Measurements from ENCODE around the gene RGP1.
A peak's percentile ranks its signal among the peaks of the same experiment; 100 is the strongest.

Gene RGP1

DNA sequence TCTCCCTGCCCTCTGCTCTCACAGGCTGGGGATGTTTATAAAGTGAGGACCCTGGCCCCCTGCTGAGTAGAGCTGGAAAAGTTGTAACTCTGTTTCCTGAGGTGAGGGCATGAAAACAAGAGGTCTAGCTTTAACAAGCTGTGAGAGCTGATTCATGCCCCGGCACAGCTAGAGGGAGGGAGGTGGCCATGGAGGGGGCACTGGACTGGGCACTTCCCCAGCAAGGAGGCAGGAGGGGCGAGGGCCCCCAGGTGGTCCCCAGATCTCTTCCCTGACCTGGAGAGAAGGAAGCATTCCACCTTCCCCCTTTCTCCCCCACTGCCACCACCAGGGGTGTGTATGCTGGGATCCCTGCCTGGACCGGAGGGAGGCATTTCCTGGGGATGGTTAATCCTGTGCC, 5.2 kb downstream of the RGP1 start, which contains the start of gene MSMP:
TSS of gene MSMP (minus strand) at position 13 of the 400 bp plus-strand sequence. CDS start 147 bp downstream, outside the sequence.
- CTCF ChIA-PET: no interaction called here
- POLR2A ChIA-PET: interaction anchor here (1.7 kb wide), 1 partner anchor 19 kb away, joined by 4 read pairs; no protein-coding TSS in a partner anchor

DNA sequence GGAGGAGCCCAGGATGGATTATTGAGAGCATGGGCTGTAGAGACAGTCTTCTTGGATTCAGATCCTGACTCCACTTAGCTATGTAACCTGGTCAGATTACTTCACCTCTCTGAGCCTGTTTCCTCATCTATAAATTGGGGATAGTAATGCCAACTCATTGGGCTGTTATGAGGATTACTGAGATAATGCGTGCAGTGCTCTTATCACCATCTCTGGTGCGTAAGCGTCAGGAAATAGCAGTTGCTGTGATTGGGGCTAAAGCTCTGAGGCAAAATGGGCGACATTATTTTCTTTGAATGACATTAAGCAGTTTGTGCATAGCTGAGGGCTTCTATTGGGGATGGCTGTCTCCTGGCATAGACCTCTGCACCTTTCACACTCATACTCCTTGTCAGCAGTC, 6.0 kb downstream of the RGP1 start:
- Histone ChIP-seq H3K4me3 (ENCODE audit: low read depth, low read length) (no peak overlapping the region), H3K9me3 (ENCODE audit: control insufficient read depth, insufficient read depth, low read depth, low read length) (no peaks in the 10 kb centered on the region), H3K27ac (ENCODE audit: extremely low read depth, low read depth, low read length) (no peak overlapping the region), H3K4me1 (ENCODE audit: control insufficient read depth, insufficient read depth, low read length) (peaks cover 3% of the 10 kb centered on the region), H3K36me3 (ENCODE audit: control insufficient read depth in 2 of 2, insufficient read depth in 1 of 2, low read length in 2 of 2) (peaks cover 5 to 58% of the 10 kb centered on the region in 2 experiments; a peak in 1 of 3 replicates)
- ChIA-PET CTCF (interaction anchor here (0.6 to 1.6 kb wide), 4 partner anchors 20 to 141 kb away, joined by 3 to 6 read pairs (median 4); no protein-coding TSS in a partner anchor), POLR2A (interaction anchor here (1.7 kb wide), 1 partner anchor 20 kb away, joined by 4 read pairs; no protein-coding TSS in a partner anchor)
- no peak for TF ChIP-seq ZNF221 (tag by site-specific recombination; IDR thresholded peaks at IDR 0.05; ENCODE audit: borderline replicate concordance)
- no peak for TF ChIP-seq OVOL3 (tag by site-specific recombination; IDR thresholded peaks at IDR 0.05)
- TF ChIP-seq, protein P1, sequence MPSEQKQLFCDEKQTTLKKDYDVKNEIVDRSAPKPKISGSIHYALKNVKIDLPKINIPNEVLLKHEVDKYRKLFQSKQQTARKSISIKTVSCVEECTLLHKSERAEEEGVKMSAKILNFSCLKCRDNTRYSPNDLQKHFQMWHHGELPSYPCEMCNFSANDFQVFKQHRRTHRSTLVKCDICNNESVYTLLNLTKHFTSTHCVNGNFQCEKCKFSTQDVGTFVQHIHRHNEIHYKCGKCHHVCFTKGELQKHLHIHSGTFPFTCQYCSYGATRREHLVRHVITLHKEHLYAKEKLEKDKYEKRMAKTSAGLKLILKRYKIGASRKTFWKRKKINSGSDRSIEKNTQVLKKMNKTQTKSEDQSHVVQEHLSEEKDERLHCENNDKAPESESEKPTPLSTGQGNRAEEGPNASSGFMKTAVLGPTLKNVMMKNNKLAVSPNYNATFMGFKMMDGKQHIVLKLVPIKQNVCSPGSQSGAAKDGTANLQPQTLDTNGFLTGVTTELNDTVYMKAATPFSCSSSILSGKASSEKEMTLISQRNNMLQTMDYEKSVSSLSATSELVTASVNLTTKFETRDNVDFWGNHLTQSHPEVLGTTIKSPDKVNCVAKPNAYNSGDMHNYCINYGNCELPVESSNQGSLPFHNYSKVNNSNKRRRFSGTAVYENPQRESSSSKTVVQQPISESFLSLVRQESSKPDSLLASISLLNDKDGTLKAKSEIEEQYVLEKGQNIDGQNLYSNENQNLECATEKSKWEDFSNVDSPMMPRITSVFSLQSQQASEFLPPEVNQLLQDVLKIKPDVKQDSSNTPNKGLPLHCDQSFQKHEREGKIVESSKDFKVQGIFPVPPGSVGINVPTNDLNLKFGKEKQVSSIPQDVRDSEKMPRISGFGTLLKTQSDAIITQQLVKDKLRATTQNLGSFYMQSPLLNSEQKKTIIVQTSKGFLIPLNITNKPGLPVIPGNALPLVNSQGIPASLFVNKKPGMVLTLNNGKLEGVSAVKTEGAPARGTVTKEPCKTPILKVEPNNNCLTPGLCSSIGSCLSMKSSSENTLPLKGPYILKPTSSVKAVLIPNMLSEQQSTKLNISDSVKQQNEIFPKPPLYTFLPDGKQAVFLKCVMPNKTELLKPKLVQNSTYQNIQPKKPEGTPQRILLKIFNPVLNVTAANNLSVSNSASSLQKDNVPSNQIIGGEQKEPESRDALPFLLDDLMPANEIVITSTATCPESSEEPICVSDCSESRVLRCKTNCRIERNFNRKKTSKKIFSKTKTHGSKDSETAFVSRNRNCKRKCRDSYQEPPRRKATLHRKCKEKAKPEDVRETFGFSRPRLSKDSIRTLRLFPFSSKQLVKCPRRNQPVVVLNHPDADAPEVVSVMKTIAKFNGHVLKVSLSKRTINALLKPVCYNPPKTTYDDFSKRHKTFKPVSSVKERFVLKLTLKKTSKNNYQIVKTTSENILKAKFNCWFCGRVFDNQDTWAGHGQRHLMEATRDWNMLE (tag by site-specific recombination; conservative IDR thresholded peaks at IDR 0.05; ENCODE audit: low read depth): no peak
- TF ChIP-seq ZNF404 (tag by site-specific recombination; IDR thresholded peaks at IDR 0.05): no peak
- no peak for TF ChIP-seq ZNF266 (tag by site-specific recombination; IDR thresholded peaks at IDR 0.05; ENCODE audit: low read depth)
- TF ChIP-seq, protein P2, sequence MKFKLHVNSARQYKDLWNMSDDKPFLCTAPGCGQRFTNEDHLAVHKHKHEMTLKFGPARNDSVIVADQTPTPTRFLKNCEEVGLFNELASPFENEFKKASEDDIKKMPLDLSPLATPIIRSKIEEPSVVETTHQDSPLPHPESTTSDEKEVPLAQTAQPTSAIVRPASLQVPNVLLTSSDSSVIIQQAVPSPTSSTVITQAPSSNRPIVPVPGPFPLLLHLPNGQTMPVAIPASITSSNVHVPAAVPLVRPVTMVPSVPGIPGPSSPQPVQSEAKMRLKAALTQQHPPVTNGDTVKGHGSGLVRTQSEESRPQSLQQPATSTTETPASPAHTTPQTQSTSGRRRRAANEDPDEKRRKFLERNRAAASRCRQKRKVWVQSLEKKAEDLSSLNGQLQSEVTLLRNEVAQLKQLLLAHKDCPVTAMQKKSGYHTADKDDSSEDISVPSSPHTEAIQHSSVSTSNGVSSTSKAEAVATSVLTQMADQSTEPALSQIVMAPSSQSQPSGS (tag by site-specific recombination; IDR thresholded peaks at IDR 0.05; ENCODE audit: low read depth): no peak
- no peak for TF ChIP-seq GFI1B (tag by site-specific recombination; IDR thresholded peaks at IDR 0.05)
- TF ChIP-seq ZNF132 (tag by site-specific recombination; IDR thresholded peaks at IDR 0.05; ENCODE audit: borderline replicate concordance): no peak
- no peak for TF ChIP-seq ZNF837 (tag by site-specific recombination; IDR thresholded peaks at IDR 0.05)
- no peak for TF ChIP-seq ZNF155 (tag by site-specific recombination; IDR thresholded peaks at IDR 0.05)
- no peak for TF ChIP-seq ZIC2 (tag by site-specific recombination; IDR thresholded peaks at IDR 0.05)
- TF ChIP-seq ZNF624 (tag by site-specific recombination; IDR thresholded peaks at IDR 0.05): no peak

More for the DNA sequence above, 5.2 kb downstream of the RGP1 start, which contains the start of gene MSMP:
- TF ChIP-seq KLF1 (tag by site-specific recombination; IDR thresholded peaks at IDR 0.05) (no peak), ZNF341 (tag by site-specific recombination; IDR thresholded peaks at IDR 0.05; ENCODE audit: low read depth) (no peak), ZXDB (tag by site-specific recombination; IDR thresholded peaks at IDR 0.05) (no peak), GLIS1 (tag by site-specific recombination; IDR thresholded peaks at IDR 0.05) (peak; percentile 88), ZNF571 (tag by site-specific recombination; IDR thresholded peaks at IDR 0.05) (no peak), ZIC2 (tag by site-specific recombination; IDR thresholded peaks at IDR 0.05) (peak; percentile 85), ZNF501 (tag by site-specific recombination; IDR thresholded peaks at IDR 0.05) (no peak)
- TF ChIP-seq, protein P3, sequence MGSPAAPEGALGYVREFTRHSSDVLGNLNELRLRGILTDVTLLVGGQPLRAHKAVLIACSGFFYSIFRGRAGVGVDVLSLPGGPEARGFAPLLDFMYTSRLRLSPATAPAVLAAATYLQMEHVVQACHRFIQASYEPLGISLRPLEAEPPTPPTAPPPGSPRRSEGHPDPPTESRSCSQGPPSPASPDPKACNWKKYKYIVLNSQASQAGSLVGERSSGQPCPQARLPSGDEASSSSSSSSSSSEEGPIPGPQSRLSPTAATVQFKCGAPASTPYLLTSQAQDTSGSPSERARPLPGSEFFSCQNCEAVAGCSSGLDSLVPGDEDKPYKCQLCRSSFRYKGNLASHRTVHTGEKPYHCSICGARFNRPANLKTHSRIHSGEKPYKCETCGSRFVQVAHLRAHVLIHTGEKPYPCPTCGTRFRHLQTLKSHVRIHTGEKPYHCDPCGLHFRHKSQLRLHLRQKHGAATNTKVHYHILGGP (tag by site-specific recombination; IDR thresholded peaks at IDR 0.05): no peak
- TF ChIP-seq, protein P4, sequence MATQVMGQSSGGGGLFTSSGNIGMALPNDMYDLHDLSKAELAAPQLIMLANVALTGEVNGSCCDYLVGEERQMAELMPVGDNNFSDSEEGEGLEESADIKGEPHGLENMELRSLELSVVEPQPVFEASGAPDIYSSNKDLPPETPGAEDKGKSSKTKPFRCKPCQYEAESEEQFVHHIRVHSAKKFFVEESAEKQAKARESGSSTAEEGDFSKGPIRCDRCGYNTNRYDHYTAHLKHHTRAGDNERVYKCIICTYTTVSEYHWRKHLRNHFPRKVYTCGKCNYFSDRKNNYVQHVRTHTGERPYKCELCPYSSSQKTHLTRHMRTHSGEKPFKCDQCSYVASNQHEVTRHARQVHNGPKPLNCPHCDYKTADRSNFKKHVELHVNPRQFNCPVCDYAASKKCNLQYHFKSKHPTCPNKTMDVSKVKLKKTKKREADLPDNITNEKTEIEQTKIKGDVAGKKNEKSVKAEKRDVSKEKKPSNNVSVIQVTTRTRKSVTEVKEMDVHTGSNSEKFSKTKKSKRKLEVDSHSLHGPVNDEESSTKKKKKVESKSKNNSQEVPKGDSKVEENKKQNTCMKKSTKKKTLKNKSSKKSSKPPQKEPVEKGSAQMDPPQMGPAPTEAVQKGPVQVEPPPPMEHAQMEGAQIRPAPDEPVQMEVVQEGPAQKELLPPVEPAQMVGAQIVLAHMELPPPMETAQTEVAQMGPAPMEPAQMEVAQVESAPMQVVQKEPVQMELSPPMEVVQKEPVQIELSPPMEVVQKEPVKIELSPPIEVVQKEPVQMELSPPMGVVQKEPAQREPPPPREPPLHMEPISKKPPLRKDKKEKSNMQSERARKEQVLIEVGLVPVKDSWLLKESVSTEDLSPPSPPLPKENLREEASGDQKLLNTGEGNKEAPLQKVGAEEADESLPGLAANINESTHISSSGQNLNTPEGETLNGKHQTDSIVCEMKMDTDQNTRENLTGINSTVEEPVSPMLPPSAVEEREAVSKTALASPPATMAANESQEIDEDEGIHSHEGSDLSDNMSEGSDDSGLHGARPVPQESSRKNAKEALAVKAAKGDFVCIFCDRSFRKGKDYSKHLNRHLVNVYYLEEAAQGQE (tag by site-specific recombination; IDR thresholded peaks at IDR 0.05): no peak
- TF ChIP-seq, protein P5, sequence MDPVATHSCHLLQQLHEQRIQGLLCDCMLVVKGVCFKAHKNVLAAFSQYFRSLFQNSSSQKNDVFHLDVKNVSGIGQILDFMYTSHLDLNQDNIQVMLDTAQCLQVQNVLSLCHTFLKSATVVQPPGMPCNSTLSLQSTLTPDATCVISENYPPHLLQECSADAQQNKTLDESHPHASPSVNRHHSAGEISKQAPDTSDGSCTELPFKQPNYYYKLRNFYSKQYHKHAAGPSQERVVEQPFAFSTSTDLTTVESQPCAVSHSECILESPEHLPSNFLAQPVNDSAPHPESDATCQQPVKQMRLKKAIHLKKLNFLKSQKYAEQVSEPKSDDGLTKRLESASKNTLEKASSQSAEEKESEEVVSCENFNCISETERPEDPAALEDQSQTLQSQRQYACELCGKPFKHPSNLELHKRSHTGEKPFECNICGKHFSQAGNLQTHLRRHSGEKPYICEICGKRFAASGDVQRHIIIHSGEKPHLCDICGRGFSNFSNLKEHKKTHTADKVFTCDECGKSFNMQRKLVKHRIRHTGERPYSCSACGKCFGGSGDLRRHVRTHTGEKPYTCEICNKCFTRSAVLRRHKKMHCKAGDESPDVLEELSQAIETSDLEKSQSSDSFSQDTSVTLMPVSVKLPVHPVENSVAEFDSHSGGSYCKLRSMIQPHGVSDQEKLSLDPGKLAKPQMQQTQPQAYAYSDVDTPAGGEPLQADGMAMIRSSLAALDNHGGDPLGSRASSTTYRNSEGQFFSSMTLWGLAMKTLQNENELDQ (tag by site-specific recombination; IDR thresholded peaks at IDR 0.05; ENCODE audit: low read depth): no peak
- no peaks in the 10 kb centered on the region for H3K9me3 ChIP-seq (ENCODE audit: control insufficient read depth, insufficient read depth, low read depth, low read length)
- peaks cover 3% of the 10 kb centered on the region; the same call in 1 of the 2 replicates for H3K4me1 ChIP-seq (ENCODE audit: control insufficient read depth, insufficient read depth, low read length)
- H3K4me3 ChIP-seq (ENCODE audit: low read depth, low read length): no peak within 1 kb of the TSS
- H3K27ac ChIP-seq (ENCODE audit: extremely low read depth, low read depth, low read length): no peak within 1 kb of the TSS
- H3K36me3 ChIP-seq (ENCODE audit: control insufficient read depth in 2 of 2, insufficient read depth in 1 of 2, low read length in 2 of 2): peaks cover 5 to 58% of the 10 kb centered on the region in 2 experiments; a peak in 1 of 3 replicates

Data from HEK293 (cell line).